ENCODE results near the gene TNS1.
"Not testable (repeated sequence)": the region's sequence is repeated elsewhere in the genome, so short reads cannot be mapped to it uniquely, and the experiment has no call there.

TNS1 gene

GRCh38 chr2:218002845-218003180, at the start of gene TNS1:
TSS of gene TNS1 (minus strand) at chr2:218002995. CDS start at chr2:218002872, 123 bp downstream.
- TF ChIP-seq CTCF (IDR thresholded peaks at IDR 0.05; ENCODE audit: low read depth, low read length, missing control alignments): no peak
- H3K4me3 ChIP-seq (ENCODE audit: low read depth, low read length): no peak within 1 kb of the TSS
- no peak for DNase-seq (ENCODE audit: low read depth)

GRCh38 chr2:218051903-218052302, 49.1 kb upstream of the TNS1 start:
- no peak for DNase-seq (ENCODE audit: low read depth)
- H3K4me3 ChIP-seq (ENCODE audit: low read depth, low read length): no peak overlapping the region
- no peak for TF ChIP-seq CTCF (IDR thresholded peaks at IDR 0.05; ENCODE audit: low read depth, low read length, missing control alignments)

GRCh38 chr2:218047536-218048225, 44.9 kb upstream of the TNS1 start:
- no peak overlapping the region for H3K4me3 ChIP-seq (ENCODE audit: low read depth, low read length)
- no peak for DNase-seq (ENCODE audit: low read depth)
- TF ChIP-seq CTCF (IDR thresholded peaks at IDR 0.05; ENCODE audit: low read depth, low read length, missing control alignments): no peak

GRCh38 chr2:218046238-218046637, 43.4 kb upstream of the TNS1 start:
- no peak for TF ChIP-seq CTCF (IDR thresholded peaks at IDR 0.05; ENCODE audit: low read depth, low read length, missing control alignments)
- DNase-seq (ENCODE audit: low read depth): peak; percentile 61
- no peak overlapping the region for H3K4me3 ChIP-seq (ENCODE audit: low read depth, low read length)

- DNase-seq (ENCODE audit: low read depth); H3K4me3 ChIP-seq (ENCODE audit: low read depth, low read length): not testable (repeated sequence)
Measured at GRCh38 chr2:218044599-218044998, 41.8 kb upstream of the TNS1 start.

- no peak overlapping the region for H3K4me3 ChIP-seq (ENCODE audit: low read depth, low read length)
Measured at GRCh38 chr2:218043701-218044109, 40.9 kb upstream of the TNS1 start.

GRCh38 chr2:218043100-218043499, 40.3 kb upstream of the TNS1 start:
- no peak for TF ChIP-seq CTCF (IDR thresholded peaks at IDR 0.05; ENCODE audit: low read depth, low read length, missing control alignments)
- DNase-seq (ENCODE audit: low read depth): no peak
- no peak overlapping the region for H3K4me3 ChIP-seq (ENCODE audit: low read depth, low read length)

More at GRCh38 chr2:218043701-218044109, 40.9 kb upstream of the TNS1 start:
- DNase-seq (ENCODE audit: low read depth): no peak
- no peak for TF ChIP-seq CTCF (IDR thresholded peaks at IDR 0.05; ENCODE audit: low read depth, low read length, missing control alignments)

Measured in GM12864 (cell line).